ENCODE data around the gene AGPAT2. TPM values are rescaled to one million over a fixed set of nuclear protein-coding genes. Genes with fewer than 3 reads are reported as not detected.
A peak's percentile ranks its signal among the peaks of the same experiment; 100 is the strongest.

The AGPAT2 gene
- total and polyA plus RNA-seq, 2 donors (not counting 1 experiment from before 2014, with no cell fraction given): 25.1 to 43.3 TPM

GRCh38 chr9:136681029-136681428, 6.2 kb downstream of the AGPAT2 start:
- Histone ChIP-seq H3K79me2 (ENCODE audit: control insufficient read depth, insufficient read depth, low read length) (peaks cover 5% of the 10 kb centered on the region), H3K4me2 (ENCODE audit: extremely low read depth, insufficient read depth, low read length) (no peak overlapping the region), H4K20me1 (ENCODE audit: control insufficient read depth, extremely low read depth, insufficient read depth, low read length) (no peaks in the 10 kb centered on the region), H3K4me1 (ENCODE audit: control insufficient read depth, extremely low read depth, insufficient read depth, low read length) (peaks cover 4% of the 10 kb centered on the region), H3K27ac (ENCODE audit: insufficient read depth, low read length) (no peak overlapping the region), H3K27me3 (ENCODE audit: control insufficient read depth, insufficient read depth, low read length) (no peaks in the 10 kb centered on the region), H2AFZ (ENCODE audit: low read length) (no peak overlapping the region), H3K4me3 (replicated peaks in 1 of 4; ENCODE audit: control extremely low read depth in 1 of 4, insufficient read depth in 1 of 4, low read depth in 3 of 4, low read length in 4 of 4) (no peak overlapping the region), H3K36me3 (ENCODE audit: control insufficient read depth, insufficient read depth, low read length) (no peaks in the 10 kb centered on the region), H3K9me3 (ENCODE audit: control insufficient read depth, insufficient read depth, low read depth, low read length) (no peaks in the 10 kb centered on the region), H3K9ac (ENCODE audit: insufficient read depth, low read length) (no peak overlapping the region)
- no peak for TF ChIP-seq EZH2 (IDR thresholded peaks at IDR 0.05; ENCODE audit: low read length, missing control alignments)
- TF ChIP-seq CTCF (conservative IDR thresholded peaks at IDR 0.05 in 1 of 2, IDR thresholded peaks at IDR 0.05 in 1 of 2; ENCODE audit: low read depth in 1 of 2, low read length in 2 of 2): no peak
- DNase-seq (ENCODE audit: low read depth in 2 of 2): no peak

- peak in 1 of 2 donors; percentile 21 for DNase-seq (ENCODE audit: low read depth in 2 of 2)
- H4K20me1 ChIP-seq (ENCODE audit: control insufficient read depth, extremely low read depth, insufficient read depth, low read length): no peaks in the 10 kb centered on the region
- no peak overlapping the region for H2AFZ ChIP-seq (ENCODE audit: low read length)
- no peak overlapping the region for H3K4me3 ChIP-seq (replicated peaks in 1 of 4; ENCODE audit: control extremely low read depth in 1 of 4, insufficient read depth in 1 of 4, low read depth in 3 of 4, low read length in 4 of 4)
- H3K27me3 ChIP-seq (ENCODE audit: control insufficient read depth, insufficient read depth, low read length): no peaks in the 10 kb centered on the region
- TF ChIP-seq CTCF (conservative IDR thresholded peaks at IDR 0.05 in 1 of 2, IDR thresholded peaks at IDR 0.05 in 1 of 2; ENCODE audit: low read depth in 1 of 2, low read length in 2 of 2): no peak
- no peak for TF ChIP-seq EZH2 (IDR thresholded peaks at IDR 0.05; ENCODE audit: low read length, missing control alignments)
- H3K9ac ChIP-seq (ENCODE audit: insufficient read depth, low read length): no peak overlapping the region
- H3K4me1 ChIP-seq (ENCODE audit: control insufficient read depth, extremely low read depth, insufficient read depth, low read length): no peaks in the 10 kb centered on the region
- H3K79me2 ChIP-seq (ENCODE audit: control insufficient read depth, insufficient read depth, low read length): no peaks in the 10 kb centered on the region
- no peak overlapping the region for H3K27ac ChIP-seq (ENCODE audit: insufficient read depth, low read length)
- H3K9me3 ChIP-seq (ENCODE audit: control insufficient read depth, insufficient read depth, low read depth, low read length): no peaks in the 10 kb centered on the region
- no peak overlapping the region for H3K4me2 ChIP-seq (ENCODE audit: extremely low read depth, insufficient read depth, low read length)
- H3K36me3 ChIP-seq (ENCODE audit: control insufficient read depth, insufficient read depth, low read length): peaks cover 2% of the 10 kb centered on the region
Observed at GRCh38 chr9:136679431-136679941, 7.8 kb downstream of the AGPAT2 start.

GRCh38 chr9:136678624-136679023, 8.6 kb downstream of the AGPAT2 start:
- H3K27ac ChIP-seq (ENCODE audit: insufficient read depth, low read length): no peak overlapping the region
- H3K36me3 ChIP-seq (ENCODE audit: control insufficient read depth, insufficient read depth, low read length): peaks cover 5% of the 10 kb centered on the region
- H3K4me1 ChIP-seq (ENCODE audit: control insufficient read depth, extremely low read depth, insufficient read depth, low read length): no peaks in the 10 kb centered on the region
- no peak overlapping the region for H3K4me3 ChIP-seq (replicated peaks in 1 of 4; ENCODE audit: control extremely low read depth in 1 of 4, insufficient read depth in 1 of 4, low read depth in 3 of 4, low read length in 4 of 4)
- no peak overlapping the region for H3K9ac ChIP-seq (ENCODE audit: insufficient read depth, low read length)
- H2AFZ ChIP-seq (ENCODE audit: low read length): no peak overlapping the region
- H4K20me1 ChIP-seq (ENCODE audit: control insufficient read depth, extremely low read depth, insufficient read depth, low read length): no peaks in the 10 kb centered on the region
- DNase-seq (ENCODE audit: low read depth in 2 of 2): no peak
- H3K27me3 ChIP-seq (ENCODE audit: control insufficient read depth, insufficient read depth, low read length): no peaks in the 10 kb centered on the region
- no peaks in the 10 kb centered on the region for H3K9me3 ChIP-seq (ENCODE audit: control insufficient read depth, insufficient read depth, low read depth, low read length)
- H3K79me2 ChIP-seq (ENCODE audit: control insufficient read depth, insufficient read depth, low read length): no peaks in the 10 kb centered on the region
- no peak for TF ChIP-seq EZH2 (IDR thresholded peaks at IDR 0.05; ENCODE audit: low read length, missing control alignments)
- no peak for TF ChIP-seq CTCF (conservative IDR thresholded peaks at IDR 0.05 in 1 of 2, IDR thresholded peaks at IDR 0.05 in 1 of 2; ENCODE audit: low read depth in 1 of 2, low read length in 2 of 2)
- H3K4me2 ChIP-seq (ENCODE audit: extremely low read depth, insufficient read depth, low read length): no peak overlapping the region

All from fibroblast of lung (primary cell).